GM23338 (cell line): Measurements from ENCODE around the gene AVPR2. TPM values are rescaled to one million over a fixed set of nuclear protein-coding genes. Genes with fewer than 3 reads are reported as not detected.

Source experiments
- JUNB ChIP-seq: IDR thresholded peaks from one replicate; pipeline ENCODE4 v1.6.1; 2016; ENCODE audit warnings: antibody characterized with exemption; ENCODE audit not compliant: unreplicated experiment
- NANOG ChIP-seq: IDR thresholded peaks from 2 replicates; pipeline ENCODE4 v1.6.1; 2016; ENCODE audit warnings: antibody characterized with exemption, borderline replicate concordance
- ZNF114 ChIP-seq: fragments of 250-450 bp; sonication (Bioruptor Pico); IDR thresholded peaks from 2 replicates; pipeline ENCODE4 v1.5.0; 2020; ENCODE audit warnings: mild to moderate bottlenecking, moderate library complexity
- polyA plus RNA-seq: library from polyadenylated mRNA; unstranded; fragments of >200 nt; fragmentation: Nextera tagmentation; extraction: Ambion mirVana; gene quantifications from 2 replicates; pipeline ENCODE4 v1.2.1, GENCODE V29; 2016
- total RNA-seq: library from RNA; depleted of rRNA; stranded (reverse); fragments of >200 nt; shearing (Covaris generic); gene quantifications from 2 replicates; pipeline ENCODE4 v1.2.3, GENCODE V29; 2014
- TF ChIP-seq, protein P1 (sequence below): fragments of 250-450 bp; sonication (Bioruptor Pico); IDR thresholded peaks from 2 replicates; pipeline ENCODE4 v1.5.0; 2020; ENCODE audit warnings: mild to moderate bottlenecking, moderate library complexity
- TF ChIP-seq, protein P2 (sequence below), 2 experiments: fragments of 200-600 bp in 1 of 2; sonication (generic) in 1 of 2; conservative IDR thresholded peaks; 2 replicates each; pipeline versions ENCODE4 v1.5.1 to v1.6.1; 2016 to 2017; ENCODE audit warnings: antibody characterized with exemption in 2 of 2, low read depth in 2 of 2, mild to moderate bottlenecking in 2 of 2, moderate library complexity in 1 of 2
- TF ChIP-seq, protein P3 (sequence below): IDR thresholded peaks from one replicate; pipeline ENCODE4 v1.6.1; 2018; ENCODE audit warnings: antibody characterized with exemption; ENCODE audit not compliant: unreplicated experiment
- TF ChIP-seq, protein P4 (sequence below): IDR thresholded peaks from 2 replicates; pipeline ENCODE4 v1.6.1; 2016; ENCODE audit warnings: antibody characterized with exemption

The AVPR2 gene
- total and polyA plus RNA-seq, 2 experiments from 2014 or later, result not detected

DNA sequence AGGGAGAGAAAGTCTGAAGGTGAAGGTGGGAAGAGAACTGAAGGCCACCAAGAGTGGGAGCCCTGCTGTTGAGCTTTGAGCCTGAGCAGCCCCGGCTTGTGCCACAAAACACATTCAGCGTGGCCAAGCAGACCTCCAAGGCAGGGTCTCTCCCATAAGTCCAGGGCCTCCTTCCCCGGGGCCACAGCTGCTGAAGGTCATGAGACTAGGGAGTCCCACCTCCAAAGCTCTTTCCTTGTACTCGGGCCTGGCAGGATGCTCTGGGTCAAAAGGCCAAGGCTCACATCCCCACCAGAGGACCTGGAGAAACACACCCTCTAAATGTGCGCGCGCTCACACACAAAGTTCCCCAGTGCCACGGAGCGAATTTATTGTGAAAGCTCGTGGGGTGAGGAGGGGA, 25.1 kb downstream of the AVPR2 start (continued):
- TF ChIP-seq, protein P1, sequence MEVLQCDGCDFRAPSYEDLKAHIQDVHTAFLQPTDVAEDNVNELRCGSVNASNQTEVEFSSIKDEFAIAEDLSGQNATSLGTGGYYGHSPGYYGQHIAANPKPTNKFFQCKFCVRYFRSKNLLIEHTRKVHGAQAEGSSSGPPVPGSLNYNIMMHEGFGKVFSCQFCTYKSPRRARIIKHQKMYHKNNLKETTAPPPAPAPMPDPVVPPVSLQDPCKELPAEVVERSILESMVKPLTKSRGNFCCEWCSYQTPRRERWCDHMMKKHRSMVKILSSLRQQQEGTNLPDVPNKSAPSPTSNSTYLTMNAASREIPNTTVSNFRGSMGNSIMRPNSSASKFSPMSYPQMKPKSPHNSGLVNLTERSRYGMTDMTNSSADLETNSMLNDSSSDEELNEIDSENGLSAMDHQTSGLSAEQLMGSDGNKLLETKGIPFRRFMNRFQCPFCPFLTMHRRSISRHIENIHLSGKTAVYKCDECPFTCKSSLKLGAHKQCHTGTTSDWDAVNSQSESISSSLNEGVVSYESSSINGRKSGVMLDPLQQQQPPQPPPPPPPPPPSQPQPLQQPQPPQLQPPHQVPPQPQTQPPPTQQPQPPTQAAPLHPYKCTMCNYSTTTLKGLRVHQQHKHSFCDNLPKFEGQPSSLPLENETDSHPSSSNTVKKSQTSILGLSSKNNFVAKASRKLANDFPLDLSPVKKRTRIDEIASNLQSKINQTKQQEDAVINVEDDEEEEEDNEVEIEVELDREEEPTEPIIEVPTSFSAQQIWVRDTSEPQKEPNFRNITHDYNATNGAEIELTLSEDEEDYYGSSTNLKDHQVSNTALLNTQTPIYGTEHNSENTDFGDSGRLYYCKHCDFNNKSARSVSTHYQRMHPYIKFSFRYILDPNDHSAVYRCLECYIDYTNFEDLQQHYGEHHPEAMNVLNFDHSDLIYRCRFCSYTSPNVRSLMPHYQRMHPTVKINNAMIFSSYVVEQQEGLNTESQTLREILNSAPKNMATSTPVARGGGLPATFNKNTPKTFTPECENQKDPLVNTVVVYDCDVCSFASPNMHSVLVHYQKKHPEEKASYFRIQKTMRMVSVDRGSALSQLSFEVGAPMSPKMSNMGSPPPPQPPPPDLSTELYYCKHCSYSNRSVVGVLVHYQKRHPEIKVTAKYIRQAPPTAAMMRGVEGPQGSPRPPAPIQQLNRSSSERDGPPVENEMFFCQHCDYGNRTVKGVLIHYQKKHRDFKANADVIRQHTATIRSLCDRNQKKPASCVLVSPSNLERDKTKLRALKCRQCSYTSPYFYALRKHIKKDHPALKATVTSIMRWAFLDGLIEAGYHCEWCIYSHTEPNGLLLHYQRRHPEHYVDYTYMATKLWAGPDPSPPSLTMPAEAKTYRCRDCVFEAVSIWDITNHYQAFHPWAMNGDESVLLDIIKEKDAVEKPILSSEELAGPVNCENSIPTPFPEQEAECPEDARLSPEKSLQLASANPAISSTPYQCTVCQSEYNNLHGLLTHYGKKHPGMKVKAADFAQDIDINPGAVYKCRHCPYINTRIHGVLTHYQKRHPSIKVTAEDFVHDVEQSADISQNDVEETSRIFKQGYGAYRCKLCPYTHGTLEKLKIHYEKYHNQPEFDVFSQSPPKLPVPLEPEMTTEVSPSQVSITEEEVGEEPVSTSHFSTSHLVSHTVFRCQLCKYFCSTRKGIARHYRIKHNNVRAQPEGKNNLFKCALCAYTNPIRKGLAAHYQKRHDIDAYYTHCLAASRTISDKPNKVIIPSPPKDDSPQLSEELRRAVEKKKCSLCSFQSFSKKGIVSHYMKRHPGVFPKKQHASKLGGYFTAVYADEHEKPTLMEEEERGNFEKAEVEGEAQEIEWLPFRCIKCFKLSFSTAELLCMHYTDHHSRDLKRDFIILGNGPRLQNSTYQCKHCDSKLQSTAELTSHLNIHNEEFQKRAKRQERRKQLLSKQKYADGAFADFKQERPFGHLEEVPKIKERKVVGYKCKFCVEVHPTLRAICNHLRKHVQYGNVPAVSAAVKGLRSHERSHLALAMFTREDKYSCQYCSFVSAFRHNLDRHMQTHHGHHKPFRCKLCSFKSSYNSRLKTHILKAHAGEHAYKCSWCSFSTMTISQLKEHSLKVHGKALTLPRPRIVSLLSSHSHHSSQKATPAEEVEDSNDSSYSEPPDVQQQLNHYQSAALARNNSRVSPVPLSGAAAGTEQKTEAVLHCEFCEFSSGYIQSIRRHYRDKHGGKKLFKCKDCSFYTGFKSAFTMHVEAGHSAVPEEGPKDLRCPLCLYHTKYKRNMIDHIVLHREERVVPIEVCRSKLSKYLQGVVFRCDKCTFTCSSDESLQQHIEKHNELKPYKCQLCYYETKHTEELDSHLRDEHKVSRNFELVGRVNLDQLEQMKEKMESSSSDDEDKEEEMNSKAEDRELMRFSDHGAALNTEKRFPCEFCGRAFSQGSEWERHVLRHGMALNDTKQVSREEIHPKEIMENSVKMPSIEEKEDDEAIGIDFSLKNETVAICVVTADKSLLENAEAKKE (CRISPR knock-in tag), result no peak
- TF ChIP-seq, protein P2, sequence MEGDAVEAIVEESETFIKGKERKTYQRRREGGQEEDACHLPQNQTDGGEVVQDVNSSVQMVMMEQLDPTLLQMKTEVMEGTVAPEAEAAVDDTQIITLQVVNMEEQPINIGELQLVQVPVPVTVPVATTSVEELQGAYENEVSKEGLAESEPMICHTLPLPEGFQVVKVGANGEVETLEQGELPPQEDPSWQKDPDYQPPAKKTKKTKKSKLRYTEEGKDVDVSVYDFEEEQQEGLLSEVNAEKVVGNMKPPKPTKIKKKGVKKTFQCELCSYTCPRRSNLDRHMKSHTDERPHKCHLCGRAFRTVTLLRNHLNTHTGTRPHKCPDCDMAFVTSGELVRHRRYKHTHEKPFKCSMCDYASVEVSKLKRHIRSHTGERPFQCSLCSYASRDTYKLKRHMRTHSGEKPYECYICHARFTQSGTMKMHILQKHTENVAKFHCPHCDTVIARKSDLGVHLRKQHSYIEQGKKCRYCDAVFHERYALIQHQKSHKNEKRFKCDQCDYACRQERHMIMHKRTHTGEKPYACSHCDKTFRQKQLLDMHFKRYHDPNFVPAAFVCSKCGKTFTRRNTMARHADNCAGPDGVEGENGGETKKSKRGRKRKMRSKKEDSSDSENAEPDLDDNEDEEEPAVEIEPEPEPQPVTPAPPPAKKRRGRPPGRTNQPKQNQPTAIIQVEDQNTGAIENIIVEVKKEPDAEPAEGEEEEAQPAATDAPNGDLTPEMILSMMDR (conservative IDR thresholded peaks at IDR 0.05; ENCODE audit: low read depth in 2 of 2), result no peak
- TF ChIP-seq NANOG, result no peak
- no peak for TF ChIP-seq JUNB
- TF ChIP-seq, protein P3, sequence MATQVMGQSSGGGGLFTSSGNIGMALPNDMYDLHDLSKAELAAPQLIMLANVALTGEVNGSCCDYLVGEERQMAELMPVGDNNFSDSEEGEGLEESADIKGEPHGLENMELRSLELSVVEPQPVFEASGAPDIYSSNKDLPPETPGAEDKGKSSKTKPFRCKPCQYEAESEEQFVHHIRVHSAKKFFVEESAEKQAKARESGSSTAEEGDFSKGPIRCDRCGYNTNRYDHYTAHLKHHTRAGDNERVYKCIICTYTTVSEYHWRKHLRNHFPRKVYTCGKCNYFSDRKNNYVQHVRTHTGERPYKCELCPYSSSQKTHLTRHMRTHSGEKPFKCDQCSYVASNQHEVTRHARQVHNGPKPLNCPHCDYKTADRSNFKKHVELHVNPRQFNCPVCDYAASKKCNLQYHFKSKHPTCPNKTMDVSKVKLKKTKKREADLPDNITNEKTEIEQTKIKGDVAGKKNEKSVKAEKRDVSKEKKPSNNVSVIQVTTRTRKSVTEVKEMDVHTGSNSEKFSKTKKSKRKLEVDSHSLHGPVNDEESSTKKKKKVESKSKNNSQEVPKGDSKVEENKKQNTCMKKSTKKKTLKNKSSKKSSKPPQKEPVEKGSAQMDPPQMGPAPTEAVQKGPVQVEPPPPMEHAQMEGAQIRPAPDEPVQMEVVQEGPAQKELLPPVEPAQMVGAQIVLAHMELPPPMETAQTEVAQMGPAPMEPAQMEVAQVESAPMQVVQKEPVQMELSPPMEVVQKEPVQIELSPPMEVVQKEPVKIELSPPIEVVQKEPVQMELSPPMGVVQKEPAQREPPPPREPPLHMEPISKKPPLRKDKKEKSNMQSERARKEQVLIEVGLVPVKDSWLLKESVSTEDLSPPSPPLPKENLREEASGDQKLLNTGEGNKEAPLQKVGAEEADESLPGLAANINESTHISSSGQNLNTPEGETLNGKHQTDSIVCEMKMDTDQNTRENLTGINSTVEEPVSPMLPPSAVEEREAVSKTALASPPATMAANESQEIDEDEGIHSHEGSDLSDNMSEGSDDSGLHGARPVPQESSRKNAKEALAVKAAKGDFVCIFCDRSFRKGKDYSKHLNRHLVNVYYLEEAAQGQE, result no peak
- no peak for TF ChIP-seq ZNF114 (CRISPR knock-in tag)
- TF ChIP-seq, protein P4, sequence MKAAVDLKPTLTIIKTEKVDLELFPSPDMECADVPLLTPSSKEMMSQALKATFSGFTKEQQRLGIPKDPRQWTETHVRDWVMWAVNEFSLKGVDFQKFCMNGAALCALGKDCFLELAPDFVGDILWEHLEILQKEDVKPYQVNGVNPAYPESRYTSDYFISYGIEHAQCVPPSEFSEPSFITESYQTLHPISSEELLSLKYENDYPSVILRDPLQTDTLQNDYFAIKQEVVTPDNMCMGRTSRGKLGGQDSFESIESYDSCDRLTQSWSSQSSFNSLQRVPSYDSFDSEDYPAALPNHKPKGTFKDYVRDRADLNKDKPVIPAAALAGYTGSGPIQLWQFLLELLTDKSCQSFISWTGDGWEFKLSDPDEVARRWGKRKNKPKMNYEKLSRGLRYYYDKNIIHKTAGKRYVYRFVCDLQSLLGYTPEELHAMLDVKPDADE, result no peak
